Body of pancreas (tissue), 4 donors: ENCODE data around the gene EPS8. TPM values are rescaled to one million over a fixed set of nuclear protein-coding genes. Genes with fewer than 3 reads are reported as not detected.
A peak's percentile ranks its signal among the peaks of the same experiment; 100 is the strongest.

ENCODE experiments used
- ATAC-seq: fragments of 150-250 bp; one replicate; pipeline ENCODE4 v1.9.1; 2016
- DNase-seq, 4 donors: peaks; one replicate each; pipeline ENCODE4 v3.0.0-alpha.2; 2019
- H3K27ac ChIP-seq, 4 donors: fragments of 200-600 bp; sonication (generic); 1 replicate in 3 of 4; 2 replicates in 1 of 4; pipeline versions ENCODE4 v1.5.1 to v1.6.1; 2016 to 2019; ENCODE audit warnings: mild to moderate bottlenecking in 1 of 4, mixed read lengths in 1 of 4, moderate library complexity in 1 of 4
- H3K27me3 ChIP-seq, 2 donors: fragments of 200-600 bp; sonication (generic); one replicate each; pipeline ENCODE4 v1.6.0; 2016; ENCODE audit warnings: mild to moderate bottlenecking in 1 of 2
- H3K36me3 ChIP-seq, 2 donors: fragments of 200-600 bp; sonication (generic); replicated peaks in 1 of 2; 2 replicates each; pipeline ENCODE4 v1.5.1; 2016; ENCODE audit warnings: low read depth in 2 of 2; ENCODE audit not compliant: insufficient read depth in 1 of 2
- H3K4me1 ChIP-seq: fragments of 200-600 bp; sonication (generic); one replicate; pipeline ENCODE4 v1.6.0; 2016
- H3K4me3 ChIP-seq, 2 donors: fragments of 200-600 bp; sonication (generic); 1 replicate in 1 of 2; 2 replicates in 1 of 2; pipeline ENCODE4 v1.5.1; 2016 to 2019
- H3K9me3 ChIP-seq, 3 donors: fragments of 200-600 bp; sonication (generic); 1 replicate in 2 of 3; 2 replicates in 1 of 3; pipeline ENCODE4 v1.5.1; 2016
- POLR2A ChIP-seq, 3 donors: fragments of 450-650 bp; IDR thresholded peaks; one replicate each; pipeline ENCODE4 v1.6.1; 2016; ENCODE audit warnings: antibody characterized with exemption in 3 of 3, mild to moderate bottlenecking in 2 of 3
- WGBS, 2 donors: methylation state at CpG; one replicate each; pipeline ENCODE4 v1.1.5; 2017; 5-methylcytosine and 5-hydroxymethylcytosine counted together
- intact Hi-C: fragments of 100-400 bp; cut with DNase I; formaldehyde crosslinking; loops from one replicate; pipeline ENCODE4 v1.15.1; 2023
- total RNA-seq, 2 donors: library from RNA; depleted of rRNA; stranded (reverse); fragments of >200 nt; gene quantifications; one replicate each; pipeline ENCODE4 v1.1.0, GENCODE V29; 2016
- TF ChIP-seq, protein P1 (sequence below), 7 experiments: fragments of 450-650 bp in 4 of 7; fragments of 200-600 bp in 3 of 7; sonication (generic) in 3 of 7; IDR thresholded peaks; one replicate each; pipeline ENCODE4 v1.5.1; 2016 to 2019; ENCODE audit warnings: antibody characterized with exemption in 7 of 7

Gene EPS8
- total RNA-seq, 2 donors from 2014 or later: 31.6 to 41.2 TPM

DNA sequence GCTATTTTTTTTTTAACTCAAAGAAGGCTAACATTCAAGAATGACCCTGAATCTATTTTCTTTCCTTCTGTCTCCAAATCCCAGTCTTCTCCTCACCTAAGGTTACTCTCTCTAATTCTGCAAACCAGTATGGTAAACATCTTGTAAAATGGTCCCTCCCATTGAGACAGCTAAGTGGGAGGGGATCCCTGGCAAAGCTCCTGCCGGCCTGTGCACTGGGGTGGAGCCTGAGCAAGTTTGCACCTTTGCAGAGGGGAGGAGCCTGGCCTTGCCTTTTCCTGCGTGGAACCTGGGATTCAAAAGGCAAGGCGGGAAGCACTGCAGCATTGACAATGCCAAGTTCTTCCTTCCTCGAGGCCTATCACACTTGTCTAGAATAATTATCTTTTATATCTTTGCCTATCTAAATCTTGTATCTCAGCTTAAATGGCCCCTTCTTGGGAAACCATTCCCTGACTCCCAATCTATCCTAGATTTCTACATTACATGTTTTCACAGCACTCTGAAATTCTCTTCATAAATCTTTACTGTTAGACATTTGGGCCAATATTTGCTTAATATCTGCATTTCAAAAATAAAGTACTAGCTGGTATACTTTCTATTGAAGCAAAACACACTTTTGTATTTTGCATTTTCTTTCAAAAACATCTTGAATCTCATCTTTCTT lies 83.0 kb downstream of the EPS8 start:
- no peaks in the 10 kb centered on the region for H3K27me3 ChIP-seq
- intact Hi-C loops: no loop called here
- WGBS, 2 donors: 49 to 55% methylated on average over 4 of the region's 4 CpGs
- DNase-seq: peak in 3 of 4 donors; percentile 21 to 41 (median 26)
- no peaks in the 10 kb centered on the region for H3K36me3 ChIP-seq
- no peak for TF ChIP-seq POLR2A (IDR thresholded peaks at IDR 0.05)
- TF ChIP-seq, protein P1, sequence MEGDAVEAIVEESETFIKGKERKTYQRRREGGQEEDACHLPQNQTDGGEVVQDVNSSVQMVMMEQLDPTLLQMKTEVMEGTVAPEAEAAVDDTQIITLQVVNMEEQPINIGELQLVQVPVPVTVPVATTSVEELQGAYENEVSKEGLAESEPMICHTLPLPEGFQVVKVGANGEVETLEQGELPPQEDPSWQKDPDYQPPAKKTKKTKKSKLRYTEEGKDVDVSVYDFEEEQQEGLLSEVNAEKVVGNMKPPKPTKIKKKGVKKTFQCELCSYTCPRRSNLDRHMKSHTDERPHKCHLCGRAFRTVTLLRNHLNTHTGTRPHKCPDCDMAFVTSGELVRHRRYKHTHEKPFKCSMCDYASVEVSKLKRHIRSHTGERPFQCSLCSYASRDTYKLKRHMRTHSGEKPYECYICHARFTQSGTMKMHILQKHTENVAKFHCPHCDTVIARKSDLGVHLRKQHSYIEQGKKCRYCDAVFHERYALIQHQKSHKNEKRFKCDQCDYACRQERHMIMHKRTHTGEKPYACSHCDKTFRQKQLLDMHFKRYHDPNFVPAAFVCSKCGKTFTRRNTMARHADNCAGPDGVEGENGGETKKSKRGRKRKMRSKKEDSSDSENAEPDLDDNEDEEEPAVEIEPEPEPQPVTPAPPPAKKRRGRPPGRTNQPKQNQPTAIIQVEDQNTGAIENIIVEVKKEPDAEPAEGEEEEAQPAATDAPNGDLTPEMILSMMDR (IDR thresholded peaks at IDR 0.05): no peak
- H3K4me1 ChIP-seq: peaks cover 22% of the 10 kb centered on the region
- ATAC-seq: no peak
- no peak overlapping the region for H3K27ac ChIP-seq
- no peak overlapping the region for H3K4me3 ChIP-seq
- no peaks in the 10 kb centered on the region for H3K9me3 ChIP-seq

DNA sequence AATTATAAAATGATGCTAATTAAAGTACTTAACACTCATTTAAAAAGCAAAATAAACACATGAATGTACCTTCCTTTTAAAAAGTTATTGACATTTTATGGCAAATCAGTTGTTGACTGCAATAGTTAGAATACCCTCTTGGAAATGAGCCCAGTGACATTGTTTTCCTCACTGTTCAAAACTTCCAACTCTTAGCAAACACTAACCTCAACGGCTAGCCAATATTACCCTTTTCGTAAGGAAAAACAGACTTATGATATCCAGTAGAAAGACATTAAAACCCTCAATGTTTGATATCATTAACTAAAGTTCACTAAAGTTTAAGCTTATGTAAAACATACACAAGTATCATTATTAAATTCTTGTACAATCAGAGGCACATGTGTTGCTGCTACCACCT lies 83.6 kb downstream of the EPS8 start:
- H3K4me3 ChIP-seq: no peak overlapping the region
- H3K27ac ChIP-seq: no peak overlapping the region
- intact Hi-C loops: no loop called here
- H3K36me3 ChIP-seq: no peaks in the 10 kb centered on the region
- TF ChIP-seq, protein P1 (IDR thresholded peaks at IDR 0.05): no peak
- no peak for TF ChIP-seq POLR2A (IDR thresholded peaks at IDR 0.05)
- WGBS, 2 donors: 38 to 48% methylated on average over 2 of the region's 2 CpGs
- ATAC-seq (no peak), DNase-seq (no peak)
- H3K27me3 ChIP-seq: no peaks in the 10 kb centered on the region
- peaks cover 20% of the 10 kb centered on the region for H3K4me1 ChIP-seq
- H3K9me3 ChIP-seq: no peaks in the 10 kb centered on the region

DNA sequence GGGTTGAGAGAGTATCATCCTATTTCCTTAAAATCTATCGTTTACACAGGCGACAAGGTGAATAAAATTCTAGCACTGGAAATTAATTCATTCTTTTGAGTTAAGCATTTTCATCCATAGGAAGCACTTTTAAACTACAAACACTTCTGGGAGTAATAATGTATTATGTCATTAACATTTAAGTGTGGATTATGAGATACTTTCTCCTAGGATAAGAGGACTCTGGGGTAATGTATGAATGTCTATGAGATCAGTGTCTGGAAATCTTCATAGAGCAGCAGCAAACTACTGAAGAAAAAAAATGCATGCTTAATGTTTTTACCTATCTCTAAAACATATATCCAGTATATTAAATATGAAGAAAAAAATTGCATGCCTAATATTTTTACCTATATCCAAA lies 86.9 kb downstream of the EPS8 start:
- H3K27ac ChIP-seq: peak overlapping the region in 1 of 4 donors; percentile 60

DNA sequence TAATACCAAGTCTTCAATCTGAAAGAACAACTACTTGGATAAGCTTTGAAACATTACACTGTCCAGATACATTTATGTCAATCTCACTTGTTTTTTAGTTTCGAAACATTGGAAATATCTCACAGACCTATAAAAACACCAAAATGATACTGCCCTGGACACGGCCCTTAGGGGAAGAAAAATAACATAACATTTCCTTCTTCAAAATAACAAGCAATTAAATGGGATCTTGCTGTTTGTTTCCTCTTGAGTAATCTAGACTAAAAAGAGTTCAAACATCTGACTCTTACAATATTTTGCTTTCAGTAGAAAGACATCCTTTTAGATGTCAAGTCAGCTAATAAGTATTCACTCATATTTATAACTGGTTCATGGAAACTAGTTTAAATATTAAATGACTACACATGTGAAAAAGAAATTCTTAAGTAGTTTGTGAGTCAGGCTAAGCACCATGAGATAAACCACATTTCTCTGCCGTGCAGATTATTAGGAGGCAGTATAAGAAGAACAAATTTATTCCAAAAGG lies 87.5 kb downstream of the EPS8 start:
- DNase-seq: no peak
- ATAC-seq: peak; percentile 45

More for the DNA sequence above, 86.9 kb downstream of the EPS8 start:
- H3K27me3 ChIP-seq: no peaks in the 10 kb centered on the region
- peaks cover 22% of the 10 kb centered on the region for H3K4me1 ChIP-seq
- DNase-seq (no peak), ATAC-seq (no peak)
- H3K9me3 ChIP-seq: no peaks in the 10 kb centered on the region
- TF ChIP-seq, protein P1 (IDR thresholded peaks at IDR 0.05): no peak
- TF ChIP-seq POLR2A (IDR thresholded peaks at IDR 0.05): no peak
- intact Hi-C loops: no loop called here
- no peaks in the 10 kb centered on the region for H3K36me3 ChIP-seq
- H3K4me3 ChIP-seq: no peak overlapping the region
- WGBS, 2 donors: 89 to 91% methylated on average over 2 of the region's 2 CpGs

More for the DNA sequence above, 87.5 kb downstream of the EPS8 start:
- intact Hi-C loops: no loop called here
- Histone ChIP-seq H3K27ac (peak overlapping the region in 1 of 4 donors; percentile 60), H3K4me1 (peaks cover 22% of the 10 kb centered on the region), H3K4me3 (no peak overlapping the region), H3K9me3 (no peaks in the 10 kb centered on the region), H3K36me3 (no peaks in the 10 kb centered on the region), H3K27me3 (no peaks in the 10 kb centered on the region)
- WGBS, 2 donors: 56 to 65% methylated on average over 3 of the region's 3 CpGs
- TF ChIP-seq POLR2A (IDR thresholded peaks at IDR 0.05): no peak
- TF ChIP-seq, protein P1 (IDR thresholded peaks at IDR 0.05): no peak
